OCI-LY1 (cell line): Measurements from ENCODE around the gene JPT2.

Source experiments
- H2AFZ ChIP-seq: fragments of 200-600 bp; sonication (generic), shearing (Covaris generic); 2 replicates; pipeline ENCODE4 v1.6.0; 2014; ENCODE audit warnings: antibody characterized with exemption, mild to moderate bottlenecking, low read length
- H3F3A ChIP-seq: fragments of 200-600 bp; sonication (generic), shearing (Covaris generic); 2 replicates; pipeline ENCODE4 v1.6.0; 2014; ENCODE audit warnings: mild to moderate bottlenecking, antibody characterized with exemption, low read length, moderate library complexity; ENCODE audit not compliant: insufficient read depth
- H3K27ac ChIP-seq: fragments of 200-600 bp; sonication (generic); 2 replicates; pipeline ENCODE4 v1.5.1; 2014; ENCODE audit warnings: low read length, mixed run types, mild to moderate bottlenecking, low read depth; ENCODE audit not compliant: poor library complexity, severe bottlenecking
- H3K27me3 ChIP-seq: fragments of 200-600 bp; sonication (generic); 2 replicates; pipeline ENCODE4 v1.6.0; 2014; ENCODE audit warnings: antibody characterized with exemption, mild to moderate bottlenecking, low read length, moderate library complexity; ENCODE audit not compliant: insufficient read depth
- H3K36me3 ChIP-seq: fragments of 200-600 bp; sonication (generic); 2 replicates; pipeline ENCODE4 v1.6.1; 2014; ENCODE audit warnings: mild to moderate bottlenecking, antibody characterized with exemption, low read length, moderate library complexity, mixed read lengths; ENCODE audit not compliant: insufficient read depth
- H3K4me1 ChIP-seq: fragments of 200-600 bp; sonication (generic); 2 replicates; pipeline ENCODE4 v1.5.1; 2014; ENCODE audit warnings: mild to moderate bottlenecking, low read length, moderate library complexity; ENCODE audit not compliant: insufficient read depth, severe bottlenecking
- H3K4me2 ChIP-seq: fragments of 200-600 bp; sonication (generic), shearing (Covaris generic); 2 replicates; pipeline ENCODE4 v1.6.1; 2014; ENCODE audit warnings: low read length
- H3K4me3 ChIP-seq: fragments of 200-600 bp; sonication (generic); 2 replicates; pipeline ENCODE4 v1.5.1; 2014; ENCODE audit warnings: low read length, low read depth, mild to moderate bottlenecking, mixed read lengths; ENCODE audit not compliant: poor library complexity, severe bottlenecking
- H3K79me2 ChIP-seq: fragments of 200-600 bp; shearing (Covaris generic); 2 replicates; pipeline ENCODE4 v1.6.1; 2016; ENCODE audit warnings: mixed run types, low read length, mixed read lengths; ENCODE audit not compliant: insufficient read depth
- H3K9ac ChIP-seq: fragments of 200-600 bp; sonication (generic), shearing (Covaris generic); 2 replicates; pipeline ENCODE4 v1.6.1; 2014; ENCODE audit warnings: mild to moderate bottlenecking, low read length, mixed read lengths
- H3K9me2 ChIP-seq: fragments of 200-600 bp; sonication (generic), shearing (Covaris generic); 2 replicates; pipeline ENCODE4 v1.6.1; 2014; ENCODE audit warnings: low read depth, mild to moderate bottlenecking, low read length, mixed read lengths
- H3K9me3 ChIP-seq: fragments of 200-600 bp; shearing (Covaris generic); 2 replicates; pipeline ENCODE4 v1.6.1; 2014; ENCODE audit warnings: low read length, mixed read lengths
- H4K20me1 ChIP-seq: fragments of 200-600 bp; sonication (generic), shearing (Covaris generic); 2 replicates; pipeline ENCODE4 v1.6.0; 2016; ENCODE audit warnings: mild to moderate bottlenecking, low read length; ENCODE audit not compliant: insufficient read depth
- EZH2 ChIP-seq: fragments of 200-600 bp; sonication (generic), shearing (Covaris generic); IDR thresholded peaks from 2 replicates; pipeline ENCODE4 v1.8.0; 2017; ENCODE audit warnings: borderline replicate concordance, mixed run types, mild to moderate bottlenecking, antibody characterized with exemption, low read length, moderate library complexity, mixed read lengths
- TF ChIP-seq, protein P1 (sequence below): fragments of 200-600 bp; sonication (generic), shearing (Covaris generic); IDR thresholded peaks from 2 replicates; pipeline ENCODE4 v1.5.1; 2017; ENCODE audit warnings: mild to moderate bottlenecking, antibody characterized with exemption, low read length, moderate library complexity, mixed read lengths

Gene JPT2

DNA sequence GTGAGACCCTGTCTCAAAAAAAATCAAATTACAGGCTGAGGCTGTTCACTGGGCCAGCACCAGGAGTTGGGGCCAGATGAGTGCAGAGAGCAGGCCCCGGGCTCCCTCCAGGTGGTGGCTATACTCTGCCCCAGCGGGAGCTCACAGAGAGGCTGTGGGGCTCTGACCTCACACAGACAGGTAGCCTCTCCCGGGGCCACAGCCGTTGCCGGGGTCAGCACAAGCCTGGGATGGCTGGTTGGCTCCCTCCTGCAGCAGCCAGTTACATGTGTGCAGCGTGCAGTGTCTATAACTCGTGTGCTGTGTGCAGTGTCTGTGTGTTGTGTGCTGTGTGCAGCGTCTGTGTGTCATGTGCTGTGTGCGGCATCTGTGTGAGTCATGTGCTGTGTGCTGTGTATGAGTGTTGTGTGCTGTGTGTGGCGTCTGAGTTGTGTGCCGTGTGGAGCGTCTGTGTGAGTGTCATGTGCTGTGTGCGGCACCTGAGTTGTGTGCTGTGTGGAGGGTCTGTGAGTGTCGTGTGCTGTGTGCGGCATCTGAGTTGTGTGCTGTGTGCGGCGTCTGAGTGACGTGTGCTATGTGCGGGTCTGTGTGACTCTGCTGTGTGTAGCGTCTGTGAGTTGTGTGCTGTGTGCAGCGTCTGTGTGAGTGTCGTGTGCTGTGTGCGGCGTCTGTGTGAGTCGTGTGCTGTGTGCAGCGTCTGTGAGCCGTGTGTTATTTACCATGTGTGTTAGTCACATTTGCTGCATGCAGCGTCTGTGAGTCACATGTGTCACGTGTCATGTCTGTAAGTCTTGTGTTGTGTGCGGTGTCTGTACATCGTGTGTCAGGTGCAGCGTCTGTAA lies 48.8 kb downstream of the JPT2 start:
- Histone ChIP-seq H3K4me2 (no peak overlapping the region), H4K20me1 (no peaks in the 10 kb centered on the region), H3K9me3 (no peaks in the 10 kb centered on the region), H3K27ac (no peak overlapping the region), H3K79me2 (peaks cover 4% of the 10 kb centered on the region; the same call in 1 of the 2 replicates), H3F3A (0 out of 2 replicates have a peak, but pooled peaks cover 2% of the 10 kb centered on the region), H3K4me1 (peaks cover 15% of the 10 kb centered on the region), H3K36me3 (peaks cover 63% of the 10 kb centered on the region), H3K27me3 (no peaks in the 10 kb centered on the region), H2AFZ (no peak overlapping the region), H3K4me3 (no peak overlapping the region), H3K9ac (no peak overlapping the region), H3K9me2 (no peaks in the 10 kb centered on the region)
- TF ChIP-seq EZH2, result no peak
- TF ChIP-seq, protein P1, sequence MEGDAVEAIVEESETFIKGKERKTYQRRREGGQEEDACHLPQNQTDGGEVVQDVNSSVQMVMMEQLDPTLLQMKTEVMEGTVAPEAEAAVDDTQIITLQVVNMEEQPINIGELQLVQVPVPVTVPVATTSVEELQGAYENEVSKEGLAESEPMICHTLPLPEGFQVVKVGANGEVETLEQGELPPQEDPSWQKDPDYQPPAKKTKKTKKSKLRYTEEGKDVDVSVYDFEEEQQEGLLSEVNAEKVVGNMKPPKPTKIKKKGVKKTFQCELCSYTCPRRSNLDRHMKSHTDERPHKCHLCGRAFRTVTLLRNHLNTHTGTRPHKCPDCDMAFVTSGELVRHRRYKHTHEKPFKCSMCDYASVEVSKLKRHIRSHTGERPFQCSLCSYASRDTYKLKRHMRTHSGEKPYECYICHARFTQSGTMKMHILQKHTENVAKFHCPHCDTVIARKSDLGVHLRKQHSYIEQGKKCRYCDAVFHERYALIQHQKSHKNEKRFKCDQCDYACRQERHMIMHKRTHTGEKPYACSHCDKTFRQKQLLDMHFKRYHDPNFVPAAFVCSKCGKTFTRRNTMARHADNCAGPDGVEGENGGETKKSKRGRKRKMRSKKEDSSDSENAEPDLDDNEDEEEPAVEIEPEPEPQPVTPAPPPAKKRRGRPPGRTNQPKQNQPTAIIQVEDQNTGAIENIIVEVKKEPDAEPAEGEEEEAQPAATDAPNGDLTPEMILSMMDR, result no peak

DNA sequence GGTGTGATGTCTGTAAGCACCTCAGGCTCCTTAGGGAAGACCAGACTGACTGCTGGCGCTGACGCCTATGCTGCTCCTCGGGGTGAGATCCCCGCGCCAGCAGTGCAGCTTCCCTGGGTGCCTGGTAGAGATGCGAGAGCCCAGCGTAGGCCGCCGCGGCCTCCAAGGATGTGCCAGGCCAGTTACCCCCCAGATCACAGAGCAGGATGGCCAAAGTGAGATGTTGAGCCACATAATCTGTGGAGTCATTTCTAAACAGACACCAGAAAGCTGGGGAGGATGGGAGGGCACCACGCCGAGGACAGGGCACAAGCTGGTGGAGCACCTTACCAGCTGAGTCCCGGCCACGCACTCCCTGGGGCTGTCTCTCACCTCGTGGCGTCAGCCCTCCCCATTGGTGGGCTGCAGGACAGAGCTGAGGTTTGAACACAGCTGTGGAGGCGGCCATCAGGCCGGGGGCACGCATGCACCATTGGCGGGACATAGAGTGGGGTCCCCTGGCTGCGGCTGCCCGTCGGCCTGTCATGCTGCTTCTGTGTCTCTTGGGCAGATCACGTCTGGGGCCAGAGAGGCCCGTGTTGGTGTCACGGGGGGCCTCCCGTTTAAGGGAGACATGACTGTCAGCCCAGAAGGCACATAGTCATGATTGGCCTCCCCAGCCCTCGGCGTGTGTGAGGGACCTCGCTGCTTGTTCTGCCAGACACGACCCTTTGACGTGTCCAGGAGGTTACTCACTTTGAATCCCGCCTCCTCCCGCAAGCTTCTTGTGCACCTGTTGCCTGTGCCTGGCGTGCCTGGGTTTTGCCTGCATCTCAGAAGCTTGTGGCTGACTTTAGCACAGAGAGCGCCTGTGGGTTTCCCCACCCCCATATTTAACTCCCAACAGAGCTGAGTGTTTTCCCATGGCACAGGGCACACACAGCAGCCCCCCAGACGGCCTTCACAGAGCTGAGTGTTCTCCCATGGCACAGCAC lies 49.9 kb downstream of the JPT2 start:
- Histone ChIP-seq H3K4me1 (peaks cover 9% of the 10 kb centered on the region), H3K9ac (no peak overlapping the region), H3K79me2 (peaks cover 4% of the 10 kb centered on the region; the same call in 1 of the 2 replicates), H3K4me2 (no peak overlapping the region), H2AFZ (no peak overlapping the region), H3F3A (no peaks in the 10 kb centered on the region), H4K20me1 (no peaks in the 10 kb centered on the region), H3K4me3 (no peak overlapping the region), H3K9me3 (no peaks in the 10 kb centered on the region), H3K27me3 (no peaks in the 10 kb centered on the region), H3K27ac (no peak overlapping the region), H3K9me2 (no peaks in the 10 kb centered on the region), H3K36me3 (peaks cover 73% of the 10 kb centered on the region)
- TF ChIP-seq EZH2, result no peak
- TF ChIP-seq, protein P1, result no peak

DNA sequence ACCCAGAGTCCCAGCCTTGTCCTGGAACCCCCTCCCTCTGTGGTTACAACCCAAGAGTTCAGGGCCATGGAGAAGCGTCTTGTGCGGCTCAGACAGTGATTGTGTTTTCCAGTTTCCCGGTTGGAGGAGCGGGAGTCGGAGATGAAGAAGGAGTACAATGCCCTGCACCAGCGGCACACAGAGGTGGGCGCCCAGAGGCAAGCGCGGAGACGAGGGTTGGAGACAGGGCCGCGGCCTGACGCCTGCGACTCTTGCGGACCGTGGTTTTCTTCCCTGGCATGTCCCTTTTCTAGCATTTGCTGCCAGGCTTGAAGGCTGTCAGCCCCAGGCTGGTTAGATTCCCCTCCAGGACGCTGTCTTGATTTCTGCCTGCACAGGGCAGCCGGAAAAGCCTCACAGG lies 50.9 kb downstream of the JPT2 start:
- TF ChIP-seq EZH2, result no peak
- TF ChIP-seq, protein P1, result no peak
- Histone ChIP-seq H3K36me3 (peaks cover 81% of the 10 kb centered on the region), H4K20me1 (no peaks in the 10 kb centered on the region)

More for the DNA sequence above, 50.9 kb downstream of the JPT2 start:
- H3K9me3 ChIP-seq, result no peaks in the 10 kb centered on the region
- no peaks in the 10 kb centered on the region for H3K27me3 ChIP-seq
- H3K9me2 ChIP-seq, result no peaks in the 10 kb centered on the region
- H3F3A ChIP-seq, result no peaks in the 10 kb centered on the region
- no peak overlapping the region for H3K27ac ChIP-seq
- no peak overlapping the region for H3K9ac ChIP-seq
- peaks cover under 1% of the 10 kb centered on the region; the same call in 1 of the 2 replicates for H3K79me2 ChIP-seq
- no peaks in the 10 kb centered on the region for H3K4me1 ChIP-seq
- no peak overlapping the region for H3K4me3 ChIP-seq
- no peak overlapping the region for H3K4me2 ChIP-seq
- no peak overlapping the region for H2AFZ ChIP-seq
